Measurements from ENCODE around the gene HECTD4. TPM values are rescaled to one million over a fixed set of nuclear protein-coding genes. Genes with fewer than 3 reads are reported as not detected.
A peak's percentile ranks its signal among the peaks of the same experiment; 100 is the strongest.

HECTD4 gene
- total RNA-seq, 1 experiment from 2014 or later: 30.0 TPM

DNA sequence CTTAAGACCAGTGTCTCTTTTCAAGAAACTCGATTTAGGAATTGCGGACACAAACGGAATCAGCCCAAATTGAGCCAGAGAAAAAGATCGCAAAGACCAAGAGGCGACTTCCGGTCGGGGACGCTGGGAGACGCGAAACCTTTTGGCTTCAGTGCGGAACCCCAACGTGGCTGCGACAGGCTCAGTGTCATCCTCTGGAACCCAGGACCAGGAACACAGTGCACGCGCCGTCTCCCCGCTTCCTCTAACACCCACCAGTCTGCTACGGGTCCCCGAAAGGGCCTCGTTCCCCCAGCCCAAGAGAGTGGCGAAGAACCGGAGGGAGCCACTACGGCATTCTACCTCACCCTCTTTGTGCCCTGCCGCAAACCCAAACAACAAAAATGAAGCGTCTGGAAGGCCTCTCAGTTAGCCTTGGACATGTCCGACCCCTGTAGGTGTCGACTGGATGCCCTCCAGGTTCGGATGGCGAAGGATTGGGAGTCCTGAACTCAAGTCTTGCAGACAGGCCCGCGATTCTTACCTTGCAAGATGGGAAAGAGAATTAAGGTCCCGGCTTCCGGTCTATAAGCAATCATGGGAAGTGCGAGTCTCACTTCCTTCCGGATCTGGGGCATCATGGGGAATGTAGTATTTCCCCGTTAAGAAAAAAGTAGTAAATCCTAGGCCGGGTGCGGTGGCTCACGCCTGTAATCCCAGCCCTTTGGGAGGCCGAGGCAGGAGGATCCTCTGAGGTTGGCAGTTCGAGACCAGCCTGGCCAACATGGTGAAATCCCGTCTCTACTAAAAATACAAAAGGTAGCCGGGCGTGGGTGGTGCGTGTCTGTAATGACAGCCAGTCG is 27.1 kb upstream of the HECTD4 start, which contains the start of gene RPL6:
RPL6 (minus strand) TSS at position 542 of the 842 bp plus-strand sequence. CDS start 949 bp downstream, outside the sequence.
- H3K27me3 Mint-ChIP-seq (ENCODE audit: low read depth): peaks cover 1% of the 10 kb centered on the region
- TF ChIP-seq, protein P1, sequence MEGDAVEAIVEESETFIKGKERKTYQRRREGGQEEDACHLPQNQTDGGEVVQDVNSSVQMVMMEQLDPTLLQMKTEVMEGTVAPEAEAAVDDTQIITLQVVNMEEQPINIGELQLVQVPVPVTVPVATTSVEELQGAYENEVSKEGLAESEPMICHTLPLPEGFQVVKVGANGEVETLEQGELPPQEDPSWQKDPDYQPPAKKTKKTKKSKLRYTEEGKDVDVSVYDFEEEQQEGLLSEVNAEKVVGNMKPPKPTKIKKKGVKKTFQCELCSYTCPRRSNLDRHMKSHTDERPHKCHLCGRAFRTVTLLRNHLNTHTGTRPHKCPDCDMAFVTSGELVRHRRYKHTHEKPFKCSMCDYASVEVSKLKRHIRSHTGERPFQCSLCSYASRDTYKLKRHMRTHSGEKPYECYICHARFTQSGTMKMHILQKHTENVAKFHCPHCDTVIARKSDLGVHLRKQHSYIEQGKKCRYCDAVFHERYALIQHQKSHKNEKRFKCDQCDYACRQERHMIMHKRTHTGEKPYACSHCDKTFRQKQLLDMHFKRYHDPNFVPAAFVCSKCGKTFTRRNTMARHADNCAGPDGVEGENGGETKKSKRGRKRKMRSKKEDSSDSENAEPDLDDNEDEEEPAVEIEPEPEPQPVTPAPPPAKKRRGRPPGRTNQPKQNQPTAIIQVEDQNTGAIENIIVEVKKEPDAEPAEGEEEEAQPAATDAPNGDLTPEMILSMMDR (conservative IDR thresholded peaks at IDR 0.05): no peak
- no CpG with 5 or more reads among the region's 46 CpGs for WGBS (ENCODE audit: extremely low coverage, insufficient read length, low lambda C conversion rate)

More for the DNA sequence above, 27.1 kb upstream of the HECTD4 start, which contains the start of gene RPL6:
- Histone ChIP-seq H3K23me2 (ENCODE audit: insufficient read length, low read depth, low read length, poor library complexity, severe bottlenecking) (no peaks in the 10 kb centered on the region), H2BK20ac (ENCODE audit: low read depth, low read length, poor library complexity, severe bottlenecking) (no peak within 1 kb of the TSS), H2BK5ac (ENCODE audit: insufficient read length, low read length) (peak within 1 kb of the TSS; percentile 96), H4K91ac (ENCODE audit: insufficient read length, low read depth, low read length) (peak within 1 kb of the TSS; percentile 2), H3K27me3 (ENCODE audit: insufficient read depth, low read length) (no peaks in the 10 kb centered on the region), H3K18ac (ENCODE audit: insufficient read length, low read depth, low read length) (peak within 1 kb of the TSS; percentile 86), H4K20me1 (ENCODE audit: control insufficient read depth, insufficient read depth, insufficient read length) (no peaks in the 10 kb centered on the region), H2BK120ac (ENCODE audit: low read depth, low read length, poor library complexity, severe bottlenecking) (no peak within 1 kb of the TSS), H4K5ac (ENCODE audit: insufficient read length, low read depth, low read length) (peak within 1 kb of the TSS; percentile 89), H3K23ac (ENCODE audit: insufficient read length, low read depth, low read length) (no peak within 1 kb of the TSS), H3K9me3 (ENCODE audit: control insufficient read depth, low read depth, low read length) (no peaks in the 10 kb centered on the region), H3K79me1 (ENCODE audit: insufficient read depth, low read depth, low read length, poor library complexity, severe bottlenecking) (peaks cover 8% of the 10 kb centered on the region), H2AK5ac (ENCODE audit: insufficient read length, low read length) (no peak within 1 kb of the TSS), H3K4me2 (ENCODE audit: insufficient read depth, insufficient read length, low read length) (peak within 1 kb of the TSS; percentile 60), H3K79me2 (ENCODE audit: insufficient read depth, low read length) (peaks cover 2% of the 10 kb centered on the region; the same call in 1 of the 2 replicates), H3T11ph (ENCODE audit: low read length) (no peak within 1 kb of the TSS), H2BK12ac (ENCODE audit: insufficient read length, low read depth, low read length) (no peak within 1 kb of the TSS), H3K56ac (ENCODE audit: insufficient read length, low read depth, low read length) (peak within 1 kb of the TSS; percentile 23), H3K4me1 (ENCODE audit: insufficient read depth, low read length) (no peaks in the 10 kb centered on the region), H2AFZ (ENCODE audit: low read length) (no peak within 1 kb of the TSS), H3K4ac (ENCODE audit: low read depth, low read length) (peak within 1 kb of the TSS; percentile 53; the same call in 1 of the 2 replicates), H3K27ac (ENCODE audit: insufficient read length, low read depth, low read length) (peak within 1 kb of the TSS; percentile 95), H3K14ac (ENCODE audit: insufficient read depth, low read length) (peak within 1 kb of the TSS; percentile 94), H2BK15ac (ENCODE audit: low read depth, low read length) (no peak within 1 kb of the TSS), H4K8ac (replicated peaks; ENCODE audit: insufficient read length, low read depth, low read length) (no peak within 1 kb of the TSS), H3K9ac (ENCODE audit: extremely low read depth, insufficient read length, low read length) (peak within 1 kb of the TSS; percentile 94)
- H3K36me3 Mint-ChIP-seq (ENCODE audit: insufficient read depth in 1 of 3, low read depth in 3 of 3): peaks cover 44 to 51% (median 47%) of the 10 kb centered on the region in 3 experiments
- H3K27ac Mint-ChIP-seq: peak within 1 kb of the TSS; percentile 100
- H3K4me1 Mint-ChIP-seq: peaks cover 12 to 14% of the 10 kb centered on the region in 2 experiments
- peak within 1 kb of the TSS; percentile 100 for H3K4me3 Mint-ChIP-seq
- no peaks in the 10 kb centered on the region; a peak in 1 of 5 replicates for H3K9me3 Mint-ChIP-seq
- peak; percentile 93 for DNase-seq

All from H9 (cell line).